Panc1 (cell line): ENCODE measurements around the gene HHIP. TPM values are rescaled to one million over a fixed set of nuclear protein-coding genes. Genes with fewer than 3 reads are reported as not detected.

ENCODE experiments used
- ATAC-seq: fragments of 200-7000 bp; cut with Tn5 transposase; 2 replicates; pipeline ENCODE4 v1.9.1; 2020; ENCODE audit warnings: mild to moderate bottlenecking, moderate library complexity
- BruUV-seq: library from RNA; stranded (reverse); fragments of 400-500 nt; replicated peaks from 2 replicates; lab custom pipeline; 2021; lab: Mats Ljungman, UMichigan
- CTCF ChIA-PET: fragments of 300-600 bp; sonication (Branson Sonifier 250); formaldehyde crosslinking; loops from one replicate; lab custom pipeline; 2022; ENCODE audit warnings: antibody characterized with exemption; lab: Charles Lee
- POLR2A ChIA-PET: fragments of 300-600 bp; sonication (Branson Sonifier 250); formaldehyde crosslinking; loops from one replicate; lab custom pipeline; 2022; ENCODE audit warnings: antibody characterized with exemption; lab: Charles Lee
- DNase-seq: peaks from one replicate; pipeline ENCODE4 v3.0.0-alpha.2; 2010; ENCODE audit warnings: low read depth, low spot score
- H3K27ac ChIP-seq: 2 replicates; pipeline ENCODE4 v1.5.1; 2011; ENCODE audit warnings: mild to moderate bottlenecking, low read length, inconsistent platforms
- H3K27me3 ChIP-seq: fragments of 200-500 bp; sonication (Bioruptor generic); 2 replicates; pipeline ENCODE4 v1.6.0; 2014; ENCODE audit warnings: low read length, inconsistent platforms; ENCODE audit not compliant: control insufficient read depth, insufficient read depth
- H3K36me3 ChIP-seq: fragments of 200-500 bp; sonication (Bioruptor generic); 2 replicates; pipeline ENCODE4 v1.5.1; 2014; ENCODE audit warnings: inconsistent platforms, mild to moderate bottlenecking, low read length, moderate library complexity; ENCODE audit not compliant: control insufficient read depth, insufficient read depth
- H3K4me1 ChIP-seq: 2 replicates; pipeline ENCODE4 v1.5.1; 2011; ENCODE audit warnings: inconsistent platforms, mild to moderate bottlenecking, low read length, moderate library complexity; ENCODE audit not compliant: control insufficient read depth, insufficient read depth
- H3K4me3 ChIP-seq, 2 experiments: 2 replicates each; pipeline ENCODE4 v1.5.1; 2011 to 2012; ENCODE audit warnings: low read depth in 2 of 2, low read length in 2 of 2, mild to moderate bottlenecking in 2 of 2, inconsistent platforms in 1 of 2, moderate library complexity in 1 of 2
- H3K9me3 ChIP-seq: fragments of 200-500 bp; sonication (Bioruptor generic); 2 replicates; pipeline ENCODE4 v1.5.1; 2014; ENCODE audit warnings: low read depth, mild to moderate bottlenecking, inconsistent platforms, low read length, moderate library complexity; ENCODE audit not compliant: control insufficient read depth, insufficient read depth
- CTCF ChIP-seq: fragments of 450-650 bp; IDR thresholded peaks from 2 replicates; pipeline ENCODE4 v1.5.1; 2017; ENCODE audit warnings: mild to moderate bottlenecking
- POLR2AphosphoS5 ChIP-seq: IDR thresholded peaks from 2 replicates; pipeline ENCODE4 v1.6.1; 2012; ENCODE audit warnings: mild to moderate bottlenecking, low read depth, low read length, moderate library complexity
- REST ChIP-seq, 2 experiments: IDR thresholded peaks; 2 replicates each; pipeline ENCODE4 v1.6.1; 2011 to 2012; ENCODE audit warnings: low read depth in 2 of 2, control low read depth in 1 of 2, low read length in 1 of 2, mild to moderate bottlenecking in 1 of 2, moderate library complexity in 1 of 2; ENCODE audit not compliant: insufficient read depth in 1 of 2
- SIN3A ChIP-seq: IDR thresholded peaks from 2 replicates; pipeline ENCODE4 v1.6.1; 2012; ENCODE audit warnings: low read depth, mild to moderate bottlenecking, low read length, moderate library complexity, borderline replicate concordance; ENCODE audit not compliant: insufficient read depth
- TCF7L2 ChIP-seq: IDR thresholded peaks from 2 replicates; pipeline ENCODE4 v1.6.1; 2011; ENCODE audit warnings: mild to moderate bottlenecking, low read depth, low read length, inconsistent platforms
- in situ Hi-C: cut with HindIII; loops from 2 replicates; pipeline ENCODE4 v1.10.0; 2016; ENCODE audit warnings: low sequenced_read_pairs, low pct_unique_long_range_greater_than_20kb
- intact Hi-C: fragments of 100-400 bp; cut with micrococcal nuclease; formaldehyde crosslinking; loops from one replicate; pipeline ENCODE4 v1.10.0; 2022; ENCODE audit not compliant: unreplicated experiment
- total RNA-seq: library from RNA; stranded (reverse); gene quantifications from one replicate; pipeline ENCODE4 v1.2.1, GENCODE V29; 2021; ENCODE audit not compliant: unreplicated experiment

HHIP gene
- total RNA-seq, 1 experiment from 2014 or later: 0.08 TPM

DNA sequence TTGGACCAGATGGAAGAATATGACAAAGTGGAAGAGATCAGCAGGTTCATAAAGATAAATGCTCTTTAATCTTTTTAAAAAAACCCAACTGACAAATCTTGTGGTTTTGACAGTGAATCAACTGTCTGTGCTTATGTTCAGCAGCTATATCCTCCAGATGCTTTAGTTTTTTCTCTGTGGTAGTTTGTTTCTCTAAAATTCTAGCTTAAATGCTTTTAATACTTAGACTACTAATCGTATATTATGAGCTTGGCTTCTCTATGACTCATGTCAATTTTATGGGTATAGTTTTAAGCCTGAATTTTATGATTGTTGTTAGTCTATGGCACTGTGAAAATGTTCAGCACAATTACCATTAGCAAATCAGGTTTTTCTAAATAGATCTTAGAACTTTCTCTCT is 12.9 kb downstream of the HHIP start:
- H3K4me1 ChIP-seq: no peaks in the 10 kb centered on the region
- no peaks in the 10 kb centered on the region for H3K9me3 ChIP-seq
- H3K4me3 ChIP-seq: no peak overlapping the region
- no peaks in the 10 kb centered on the region for H3K27me3 ChIP-seq
- ATAC-seq: no peak
- no peak for DNase-seq
- ChIA-PET CTCF (no interaction called here), POLR2A (no interaction called here)
- in situ Hi-C loops: no loop called here
- BruUV-seq: no TSS peak
- intact Hi-C loops: no loop called here
- no peak overlapping the region for H3K27ac ChIP-seq
- TF ChIP-seq CTCF (no peak), REST (IDR thresholded peaks at IDR 0.05; ENCODE audit: insufficient read depth in 1 of 2, low read depth in 2 of 2, low read length in 1 of 2) (no peak), SIN3A (no peak), TCF7L2 (no peak), POLR2AphosphoS5 (no peak)
- no peaks in the 10 kb centered on the region for H3K36me3 ChIP-seq

- intact Hi-C loops: no loop called here
- H3K36me3 ChIP-seq: no peaks in the 10 kb centered on the region
- DNase-seq (no peak), ATAC-seq (no peak)
- no TSS peak for BruUV-seq
- ChIA-PET CTCF (no interaction called here), POLR2A (no interaction called here)
- no peaks in the 10 kb centered on the region for H3K27me3 ChIP-seq
- no peaks in the 10 kb centered on the region for H3K9me3 ChIP-seq
- no peaks in the 10 kb centered on the region for H3K4me1 ChIP-seq
- TF ChIP-seq SIN3A (no peak), REST (IDR thresholded peaks at IDR 0.05; ENCODE audit: insufficient read depth in 1 of 2, low read depth in 2 of 2, low read length in 1 of 2) (no peak), TCF7L2 (no peak), CTCF (no peak)
- in situ Hi-C loops: no loop called here
- no peak overlapping the region for H3K27ac ChIP-seq
- H3K4me3 ChIP-seq: no peak overlapping the region
These were observed 13.5 kb downstream of the HHIP start for GRCh38 chr4:144659447-144659846.
